ENCODE measurements around the gene GAB2. TPM values are rescaled to one million over a fixed set of nuclear protein-coding genes. Genes with fewer than 3 reads are reported as not detected.

GAB2 gene
- polyA plus RNA-seq, 3 donors, result 2.8 to 39.4 (median 4.4) TPM

- H3K36me3 ChIP-seq (replicated peaks in 1 of 2; ENCODE audit: control insufficient read depth in 1 of 2, insufficient read depth in 2 of 2, low read length in 2 of 2), result peaks cover 87 to 95% of the 10 kb centered on the region in 2 donors
- DNase-seq, result no peak
- H3K4me1 ChIP-seq (ENCODE audit: control insufficient read depth in 1 of 2, insufficient read depth in 2 of 2, low read length in 2 of 2), result no peaks in the 10 kb centered on the region
- WGBS (ENCODE audit: insufficient coverage), result 99% methylated on average over 13 of the region's 14 CpGs
- no peak overlapping the region for H3K4me2 ChIP-seq (replicated peaks; ENCODE audit: extremely low read depth, low read length, poor library complexity, severe bottlenecking)
- H2AFZ ChIP-seq (ENCODE audit: insufficient read depth, low read depth, low read length, poor library complexity, severe bottlenecking), result no peak overlapping the region
- H3K27ac ChIP-seq (ENCODE audit: low read depth in 1 of 2, low read length in 2 of 2), result no peak overlapping the region
- intact Hi-C loops (cut with micrococcal nuclease), result no loop called here
- H4K20me1 ChIP-seq (ENCODE audit: insufficient read depth, low read length), result peaks cover 66% of the 10 kb centered on the region
- peaks cover 88 to 91% of the 10 kb centered on the region in 2 donors for H3K36me3 Mint-ChIP-seq
- peaks cover 0 to 7% (median 3%) of the 10 kb centered on the region in 3 donors for H3K27me3 Mint-ChIP-seq (ENCODE audit: low read depth in 3 of 3)
- no peaks in the 10 kb centered on the region for H3K9me3 Mint-ChIP-seq
- H3K79me2 ChIP-seq (ENCODE audit: insufficient read depth, low read length), result no peaks in the 10 kb centered on the region
- peak overlapping the region in 4 of 7 donors; percentile 3 to 89 (median 56) for H3K27ac Mint-ChIP-seq
- H3K4me1 Mint-ChIP-seq, result no peaks in the 10 kb centered on the region
- H3K27me3 ChIP-seq (ENCODE audit: control insufficient read depth in 2 of 2, insufficient read depth in 2 of 2, low read length in 2 of 2), result no peaks in the 10 kb centered on the region
- no peak overlapping the region for H3K4me3 Mint-ChIP-seq
- no peak overlapping the region for H3K4me3 ChIP-seq (replicated peaks in 1 of 3; ENCODE audit: low read depth in 2 of 3, low read length in 3 of 3)
- H3K9me3 ChIP-seq (replicated peaks in 1 of 2; ENCODE audit: control insufficient read depth in 1 of 2, insufficient read depth in 1 of 2, low read length in 2 of 2), result no peaks in the 10 kb centered on the region
- no peak overlapping the region for H3K9ac ChIP-seq (ENCODE audit: insufficient read depth, low read length, poor library complexity, severe bottlenecking)
- no peak for TF ChIP-seq CTCF (IDR thresholded peaks at IDR 0.05)
Measured at GRCh38 chr11:78217650-78218541, 199.7 kb downstream of the GAB2 start.

- Histone ChIP-seq H2AFZ (ENCODE audit: insufficient read depth, low read depth, low read length, poor library complexity, severe bottlenecking) (no peak overlapping the region), H3K36me3 (replicated peaks in 1 of 2; ENCODE audit: control insufficient read depth in 1 of 2, insufficient read depth in 2 of 2, low read length in 2 of 2) (peaks cover 78 to 84% of the 10 kb centered on the region in 2 donors), H4K20me1 (ENCODE audit: insufficient read depth, low read length) (peaks cover 66% of the 10 kb centered on the region), H3K79me2 (ENCODE audit: insufficient read depth, low read length) (no peaks in the 10 kb centered on the region), H3K9ac (ENCODE audit: insufficient read depth, low read length, poor library complexity, severe bottlenecking) (no peak overlapping the region), H3K4me2 (replicated peaks; ENCODE audit: extremely low read depth, low read length, poor library complexity, severe bottlenecking) (no peak overlapping the region), H3K27me3 (ENCODE audit: control insufficient read depth in 2 of 2, insufficient read depth in 2 of 2, low read length in 2 of 2) (no peaks in the 10 kb centered on the region), H3K4me3 (replicated peaks in 1 of 3; ENCODE audit: low read depth in 2 of 3, low read length in 3 of 3) (no peak overlapping the region), H3K9me3 (replicated peaks in 1 of 2; ENCODE audit: control insufficient read depth in 1 of 2, insufficient read depth in 1 of 2, low read length in 2 of 2) (no peaks in the 10 kb centered on the region), H3K4me1 (ENCODE audit: control insufficient read depth in 1 of 2, insufficient read depth in 2 of 2, low read length in 2 of 2) (no peaks in the 10 kb centered on the region), H3K27ac (ENCODE audit: low read depth in 1 of 2, low read length in 2 of 2) (no peak overlapping the region)
- WGBS (ENCODE audit: insufficient coverage), result 100% methylated on average over 2 of the region's 5 CpGs
- DNase-seq, result no peak
- H3K4me3 Mint-ChIP-seq, result no peak overlapping the region
- no peaks in the 10 kb centered on the region for H3K9me3 Mint-ChIP-seq
- peaks cover 80 to 82% of the 10 kb centered on the region in 2 donors for H3K36me3 Mint-ChIP-seq
- no peak for TF ChIP-seq CTCF (IDR thresholded peaks at IDR 0.05)
- H3K27me3 Mint-ChIP-seq (ENCODE audit: low read depth in 3 of 3), result peaks cover 0 to 6% (median 3%) of the 10 kb centered on the region in 3 donors
- H3K27ac Mint-ChIP-seq, result peak overlapping the region in 4 of 7 donors; percentile 8 to 89 (median 29)
- no peaks in the 10 kb centered on the region for H3K4me1 Mint-ChIP-seq
- intact Hi-C loops (cut with micrococcal nuclease), result no loop called here
Measured at GRCh38 chr11:78216571-78217287, 200.9 kb downstream of the GAB2 start.

All from CD14-positive monocyte (primary cell).